BJ (cell line): ENCODE results near the gene TCF12. TPM values are rescaled to one million over a fixed set of nuclear protein-coding genes. Genes with fewer than 3 reads are reported as not detected.

Source experiments
- CTCF ChIA-PET: fragments of 350-600 bp; formaldehyde crosslinking; extraction: SDS; loops from one replicate; lab custom pipeline; 2021; ENCODE audit warnings: antibody characterized with exemption, inconsistent platforms; lab: Yijun Ruan, JAX
- POLR2A ChIA-PET: fragments of 300-600 bp; sonication (Branson Sonifier 250); formaldehyde crosslinking; extraction: SDS; loops from one replicate; lab custom pipeline; 2021; ENCODE audit warnings: antibody characterized with exemption; lab: Charles Lee
- DNase-seq: peaks from one replicate; pipeline ENCODE4 v3.0.0-alpha.2; 2011; ENCODE audit warnings: low read depth
- H3K27me3 ChIP-seq: 2 replicates; pipeline ENCODE4 v1.6.0; 2011; ENCODE audit warnings: low read length; ENCODE audit not compliant: control insufficient read depth, insufficient read depth
- H3K36me3 ChIP-seq: 2 replicates; pipeline ENCODE4 v1.5.1; 2011; ENCODE audit warnings: low read length; ENCODE audit not compliant: control insufficient read depth, insufficient read depth
- H3K4me3 ChIP-seq: 2 replicates; pipeline ENCODE4 v1.5.1; 2011; ENCODE audit warnings: low read depth, mild to moderate bottlenecking, control low read depth, low read length
- CTCF ChIP-seq: IDR thresholded peaks from 2 replicates; pipeline ENCODE4 v1.5.1; 2011; ENCODE audit warnings: low read depth, mild to moderate bottlenecking, control low read depth, inconsistent platforms, low read length, moderate library complexity; ENCODE audit not compliant: insufficient read depth
- polyA plus RNA-seq: library from polyadenylated mRNA; depleted of rRNA; stranded (reverse); fragments of >200 nt; gene quantifications from 2 replicates; pipeline ENCODE4 v1.2.3, GENCODE V29; 2011

The TCF12 gene
- polyA plus RNA-seq, 1 experiment, result 134 TPM

DNA sequence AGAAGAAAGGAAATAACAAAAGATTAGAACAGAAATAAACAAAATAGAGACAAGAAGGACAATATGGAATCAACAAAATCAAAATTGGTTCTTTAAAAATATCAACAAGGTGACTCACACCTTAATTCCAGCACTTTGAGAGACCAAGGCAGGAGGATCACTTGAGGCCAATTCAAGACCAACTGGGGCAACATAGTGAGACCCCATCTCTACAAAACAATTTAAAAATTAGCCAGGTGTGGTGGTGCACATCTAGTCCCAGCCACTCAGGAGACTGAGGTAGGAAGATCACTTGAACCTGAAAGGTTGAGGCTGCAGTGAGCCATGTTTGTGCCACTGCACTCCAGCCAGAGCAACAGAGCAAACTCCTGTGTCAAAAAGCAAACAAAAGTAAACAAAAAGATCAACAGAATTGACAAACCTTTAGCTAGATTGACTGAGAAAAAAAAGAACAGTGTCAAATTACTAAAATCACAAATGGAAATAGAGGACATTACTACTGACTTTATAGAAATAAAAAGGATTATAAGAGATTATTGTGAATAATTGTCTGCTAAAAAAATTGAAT is 267.1 kb downstream of the TCF12 start:
- no peak for TF ChIP-seq CTCF
- POLR2A ChIA-PET, result no interaction called here

DNA sequence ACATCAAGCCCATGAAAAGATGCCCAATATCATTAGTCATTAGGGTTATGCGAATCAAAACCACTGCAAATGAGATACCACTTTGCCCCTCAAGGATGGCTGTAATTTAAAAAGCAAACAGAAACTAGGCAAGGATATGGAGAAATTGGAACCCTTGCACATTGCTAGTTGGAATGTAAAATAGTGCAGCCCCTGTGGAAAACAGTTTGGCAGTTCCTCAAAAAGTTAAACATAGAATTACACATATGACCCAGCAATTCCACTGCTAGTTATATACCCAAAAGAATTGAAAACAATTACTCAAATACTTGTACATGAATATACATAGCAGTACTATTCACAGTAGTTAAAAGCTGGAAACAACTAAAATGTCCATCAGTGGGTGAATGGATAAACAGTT is 271.0 kb downstream of the TCF12 start:
- POLR2A ChIA-PET, result no interaction called here
- H3K36me3 ChIP-seq, result no peaks in the 10 kb centered on the region
- H3K4me3 ChIP-seq, result no peak overlapping the region
- no peaks in the 10 kb centered on the region for H3K27me3 ChIP-seq
- no peak for TF ChIP-seq CTCF
- CTCF ChIA-PET, result interaction anchor here (1.4 to 2.0 kb wide), 2 partner anchors 10 to 24 kb away, joined by 4 to 6 read pairs; no protein-coding TSS in a partner anchor
- no peak for DNase-seq

More for the DNA sequence above, 267.1 kb downstream of the TCF12 start:
- no peak overlapping the region for H3K4me3 ChIP-seq
- DNase-seq, result no peak
- CTCF ChIA-PET, result interaction anchor here (1.3 kb wide), 1 partner anchor 364 kb away, joined by 3 read pairs; no protein-coding TSS in a partner anchor
- H3K27me3 ChIP-seq, result no peaks in the 10 kb centered on the region
- no peaks in the 10 kb centered on the region for H3K36me3 ChIP-seq

DNA sequence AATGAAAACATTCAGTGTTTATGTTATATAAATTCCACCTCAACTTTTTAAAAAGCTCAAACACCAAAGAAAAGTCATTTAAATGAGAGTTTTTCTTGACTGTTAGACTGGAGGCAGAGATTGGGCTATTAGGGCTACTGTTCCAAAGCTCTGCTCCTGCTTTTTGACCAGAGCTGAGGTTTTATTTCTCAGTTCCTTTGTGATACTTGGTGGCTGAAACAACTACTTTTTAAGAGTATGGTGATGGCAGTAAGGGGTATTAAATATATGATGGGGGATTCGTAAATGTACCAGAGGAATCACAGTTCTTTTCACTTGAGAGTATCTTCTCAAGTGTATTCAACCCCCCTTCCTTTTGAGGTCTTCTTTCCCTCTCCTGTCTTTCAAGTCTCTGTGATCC is 271.8 kb downstream of the TCF12 start:
- POLR2A ChIA-PET, result no interaction called here
- no peak for DNase-seq
- no peaks in the 10 kb centered on the region for H3K36me3 ChIP-seq
- CTCF ChIA-PET, result interaction anchor here (1.4 to 2.0 kb wide), 3 partner anchors 9 to 117 kb away, joined by 4 to 6 read pairs (median 4); no protein-coding TSS in a partner anchor
- H3K27me3 ChIP-seq, result no peaks in the 10 kb centered on the region
- H3K4me3 ChIP-seq, result no peak overlapping the region
- TF ChIP-seq CTCF, result no peak

- TF ChIP-seq CTCF, result no peak
- Histone ChIP-seq H3K36me3 (no peaks in the 10 kb centered on the region), H3K27me3 (no peaks in the 10 kb centered on the region), H3K4me3 (no peak overlapping the region)
- POLR2A ChIA-PET, result no interaction called here
- CTCF ChIA-PET, result no interaction called here
- DNase-seq, result no peak
Observed at GRCh38 chr15:57193161-57193560, 274.7 kb downstream of the TCF12 start.

DNA sequence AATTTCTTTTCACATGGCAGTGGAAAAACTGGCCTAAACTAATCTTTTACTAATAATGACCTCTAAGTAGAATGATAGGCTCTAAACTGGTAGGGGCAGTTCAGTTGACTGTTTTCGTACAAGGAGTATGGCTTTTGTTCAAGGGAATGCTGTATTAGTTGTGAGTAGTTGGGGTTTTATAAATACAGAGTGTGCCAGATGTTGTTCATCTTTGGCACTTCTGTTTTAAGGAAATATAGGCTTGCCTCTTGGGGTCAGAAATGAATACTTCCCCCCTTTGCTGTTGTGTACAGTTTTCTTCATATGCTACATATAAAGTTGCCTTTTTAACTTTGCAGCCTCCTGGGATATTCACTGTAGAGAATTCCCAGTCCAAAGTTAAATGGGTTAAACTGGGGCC is 276.9 kb downstream of the TCF12 start:
- ChIA-PET CTCF (interaction anchor here (1.3 kb wide), 1 partner anchor 9 kb away, joined by 3 read pairs; no protein-coding TSS in a partner anchor), POLR2A (no interaction called here)
- Histone ChIP-seq H3K27me3 (no peaks in the 10 kb centered on the region), H3K4me3 (no peak overlapping the region), H3K36me3 (no peaks in the 10 kb centered on the region)
- DNase-seq, result no peak
- no peak for TF ChIP-seq CTCF
